Measurements from ENCODE around the gene S100PBP. TPM values are rescaled to one million over a fixed set of nuclear protein-coding genes. Genes with fewer than 3 reads are reported as not detected.

Gene S100PBP
- total RNA-seq, 1 donor from 2014 or later: 43.3 TPM

DNA sequence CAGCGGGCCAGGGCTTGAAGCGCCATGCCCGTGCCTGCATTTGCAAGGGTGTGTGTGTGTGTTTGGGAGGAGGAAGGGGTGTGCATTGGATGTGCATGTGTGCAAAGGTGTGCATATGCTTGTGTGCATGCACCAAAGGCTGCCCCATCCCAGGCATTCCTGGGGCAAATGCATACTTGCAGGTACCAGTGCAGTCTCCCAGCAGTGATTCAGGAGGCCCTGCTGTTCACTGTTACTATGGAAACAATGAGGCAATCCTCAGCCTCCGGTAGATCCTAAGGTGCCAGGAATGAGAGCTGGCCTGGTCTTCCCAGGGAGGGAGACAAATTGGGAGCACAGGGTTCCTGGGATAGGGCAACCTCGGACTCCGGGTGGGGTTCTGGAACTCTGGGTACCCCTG, 60.7 kb downstream of the S100PBP start:
- no peaks in the 10 kb centered on the region for H3K36me3 Mint-ChIP-seq (ENCODE audit: low read depth, unreplicated experiment)
- H3K4me3 Mint-ChIP-seq (ENCODE audit: unreplicated experiment): no peak overlapping the region
- H3K27me3 Mint-ChIP-seq (ENCODE audit: unreplicated experiment): peaks cover 2% of the 10 kb centered on the region
- H3K9me3 Mint-ChIP-seq (ENCODE audit: unreplicated experiment): no peaks in the 10 kb centered on the region
- no peak for TF ChIP-seq CTCF (IDR thresholded peaks at IDR 0.05; ENCODE audit: unreplicated experiment)
- H3K27ac Mint-ChIP-seq (ENCODE audit: unreplicated experiment): no peak overlapping the region
- no peak for DNase-seq (ENCODE audit: low spot score)
- H3K4me1 Mint-ChIP-seq (ENCODE audit: unreplicated experiment): no peaks in the 10 kb centered on the region

GRCh38 chr1:32878637-32879041, 61.2 kb downstream of the S100PBP start:
- no peak overlapping the region for H3K27ac Mint-ChIP-seq (ENCODE audit: unreplicated experiment)
- no peak overlapping the region for H3K4me3 Mint-ChIP-seq (ENCODE audit: unreplicated experiment)
- H3K36me3 Mint-ChIP-seq (ENCODE audit: low read depth, unreplicated experiment): no peaks in the 10 kb centered on the region
- peaks cover 2% of the 10 kb centered on the region for H3K27me3 Mint-ChIP-seq (ENCODE audit: unreplicated experiment)
- no peak for DNase-seq (ENCODE audit: low spot score)
- no peak for TF ChIP-seq CTCF (IDR thresholded peaks at IDR 0.05; ENCODE audit: unreplicated experiment)
- H3K4me1 Mint-ChIP-seq (ENCODE audit: unreplicated experiment): no peaks in the 10 kb centered on the region
- no peaks in the 10 kb centered on the region for H3K9me3 Mint-ChIP-seq (ENCODE audit: unreplicated experiment)

DNA sequence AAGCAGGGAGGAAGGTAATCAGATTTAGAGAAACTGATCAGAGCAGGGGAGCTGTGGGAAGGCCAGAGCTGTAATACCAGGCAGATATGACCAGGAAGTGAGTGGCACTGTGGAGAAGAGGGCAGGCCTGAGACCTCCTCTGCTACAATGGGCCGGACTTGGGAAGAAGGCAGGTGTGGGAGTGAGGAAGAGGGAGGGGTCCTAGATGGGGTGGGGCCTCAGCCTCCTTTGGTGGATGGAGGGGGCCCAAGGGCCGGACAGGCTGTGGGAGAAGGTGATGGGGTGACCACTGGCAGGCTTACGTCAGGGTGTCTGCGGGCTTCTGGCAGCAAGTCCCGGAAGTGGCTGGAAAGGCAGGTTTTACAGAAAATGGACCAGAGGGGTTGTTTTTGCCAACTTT, 63.8 kb downstream of the S100PBP start:
- no peak for TF ChIP-seq CTCF (IDR thresholded peaks at IDR 0.05; ENCODE audit: unreplicated experiment)
- H3K4me1 Mint-ChIP-seq (ENCODE audit: unreplicated experiment): no peaks in the 10 kb centered on the region
- no peak for DNase-seq (ENCODE audit: low spot score)
- H3K4me3 Mint-ChIP-seq (ENCODE audit: unreplicated experiment): no peak overlapping the region
- no peaks in the 10 kb centered on the region for H3K27me3 Mint-ChIP-seq (ENCODE audit: unreplicated experiment)
- no peaks in the 10 kb centered on the region for H3K36me3 Mint-ChIP-seq (ENCODE audit: low read depth, unreplicated experiment)
- H3K9me3 Mint-ChIP-seq (ENCODE audit: unreplicated experiment): no peaks in the 10 kb centered on the region
- H3K27ac Mint-ChIP-seq (ENCODE audit: unreplicated experiment): no peak overlapping the region

- Mint-ChIP-seq H3K27ac (ENCODE audit: unreplicated experiment) (no peak overlapping the region), H3K4me3 (ENCODE audit: unreplicated experiment) (no peak overlapping the region), H3K4me1 (ENCODE audit: unreplicated experiment) (no peaks in the 10 kb centered on the region), H3K27me3 (ENCODE audit: unreplicated experiment) (peaks cover 2% of the 10 kb centered on the region), H3K9me3 (ENCODE audit: unreplicated experiment) (no peaks in the 10 kb centered on the region), H3K36me3 (ENCODE audit: low read depth, unreplicated experiment) (no peaks in the 10 kb centered on the region)
- DNase-seq (ENCODE audit: low spot score): no peak
- TF ChIP-seq CTCF (IDR thresholded peaks at IDR 0.05; ENCODE audit: unreplicated experiment): no peak
These were observed 64.7 kb downstream of the S100PBP start for GRCh38 chr1:32881871-32882850.

Measured in endothelial cell (in vitro differentiated cells).